H7 (cell line): ENCODE data around the gene SUPT7L. TPM values are rescaled to one million over a fixed set of nuclear protein-coding genes. Genes with fewer than 3 reads are reported as not detected.

ENCODE experiments used
- DNase-seq: peaks from one replicate; pipeline ENCODE4 v3.0.0; 2012
- H3K27me3 ChIP-seq: 2 replicates; pipeline ENCODE4 v1.6.0; 2011; ENCODE audit warnings: mild to moderate bottlenecking, low read length; ENCODE audit not compliant: control insufficient read depth, insufficient read depth
- H3K36me3 ChIP-seq: replicated peaks from 2 replicates; pipeline ENCODE4 v1.5.1; 2011; ENCODE audit warnings: low read length; ENCODE audit not compliant: control insufficient read depth, insufficient read depth
- H3K4me3 ChIP-seq: 2 replicates; pipeline ENCODE4 v1.5.1; 2011; ENCODE audit warnings: low read depth, mild to moderate bottlenecking, control low read depth, low read length, moderate library complexity; ENCODE audit not compliant: insufficient read depth
- total RNA-seq: library from RNA; depleted of rRNA; stranded (reverse); fragments of >200 nt; shearing (Covaris generic); gene quantifications from 2 replicates; pipeline ENCODE4 v1.2.3, GENCODE V29; 2014; rRNA removed

SUPT7L gene, protein sequence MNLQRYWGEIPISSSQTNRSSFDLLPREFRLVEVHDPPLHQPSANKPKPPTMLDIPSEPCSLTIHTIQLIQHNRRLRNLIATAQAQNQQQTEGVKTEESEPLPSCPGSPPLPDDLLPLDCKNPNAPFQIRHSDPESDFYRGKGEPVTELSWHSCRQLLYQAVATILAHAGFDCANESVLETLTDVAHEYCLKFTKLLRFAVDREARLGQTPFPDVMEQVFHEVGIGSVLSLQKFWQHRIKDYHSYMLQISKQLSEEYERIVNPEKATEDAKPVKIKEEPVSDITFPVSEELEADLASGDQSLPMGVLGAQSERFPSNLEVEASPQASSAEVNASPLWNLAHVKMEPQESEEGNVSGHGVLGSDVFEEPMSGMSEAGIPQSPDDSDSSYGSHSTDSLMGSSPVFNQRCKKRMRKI
- total RNA-seq: 26.6 and 29.3 TPM in 2 replicates

GRCh38 chr2:27663285-27664153 is at the start of gene SUPT7L, which contains the start of gene SLC4A1AP:
SUPT7L (minus strand) TSS chr2:27663614; CDS start chr2:27662192, 1,422 bp downstream.
SLC4A1AP (plus strand) TSS chr2:27663889; CDS start chr2:27663915, 26 bp downstream.
- Histone ChIP-seq H3K4me3 (peak within 1 kb of the TSS; percentile 88), H3K27me3 (no peaks in the 10 kb centered on the region), H3K36me3 (peaks cover 4% of the 10 kb centered on the region)
- peak; percentile 82 for DNase-seq

- Histone ChIP-seq H3K36me3 (no peaks in the 10 kb centered on the region), H3K27me3 (peaks cover 15% of the 10 kb centered on the region), H3K4me3 (no peak overlapping the region)
- DNase-seq: no peak
These were observed 49.8 kb upstream of the SUPT7L start for GRCh38 chr2:27713201-27713600.

DNA sequence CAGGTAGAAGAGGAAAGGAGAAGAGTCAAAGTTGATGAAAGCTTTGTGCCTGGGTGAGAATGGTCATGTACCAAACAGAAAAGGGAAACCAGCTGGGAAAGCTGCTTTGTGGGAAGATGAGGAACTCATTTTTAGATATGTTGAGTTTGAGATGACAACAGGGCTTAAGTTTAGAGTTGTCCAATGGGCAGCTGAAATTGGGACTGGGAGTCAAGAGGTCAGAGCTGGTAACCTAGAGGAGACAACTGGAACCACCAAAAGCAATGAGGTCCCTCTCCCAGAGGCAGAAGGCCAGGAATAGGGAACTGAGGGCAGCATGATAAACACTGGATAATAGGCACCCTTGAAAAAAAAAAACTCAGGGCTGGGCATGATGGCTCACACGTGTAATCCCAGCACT is 49.1 kb upstream of the SUPT7L start:
- H3K27me3 ChIP-seq: peaks cover 15% of the 10 kb centered on the region
- H3K4me3 ChIP-seq: no peak overlapping the region
- no peak for DNase-seq
- H3K36me3 ChIP-seq: no peaks in the 10 kb centered on the region

DNA sequence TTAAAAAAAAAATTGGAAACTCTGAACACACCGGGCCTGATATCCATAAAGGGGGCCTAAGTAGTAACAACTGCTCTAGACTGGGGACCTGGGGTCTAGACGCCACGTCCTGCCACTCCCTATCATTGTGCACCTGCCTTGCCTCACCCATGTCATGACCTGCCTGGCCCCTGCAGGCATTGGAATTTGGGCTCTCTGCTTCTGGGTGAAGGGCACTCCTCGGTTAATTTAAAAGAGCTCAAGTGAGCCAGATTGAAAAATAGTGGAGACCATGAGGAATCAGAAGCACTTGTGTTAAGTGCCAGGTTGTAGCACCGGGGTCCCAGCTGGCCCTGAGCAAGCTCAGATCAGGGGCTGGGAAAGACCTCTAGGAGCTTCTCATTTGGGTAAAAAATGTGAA is 48.4 kb upstream of the SUPT7L start:
- H3K27me3 ChIP-seq: peaks cover 13% of the 10 kb centered on the region
- H3K36me3 ChIP-seq: no peaks in the 10 kb centered on the region
- H3K4me3 ChIP-seq: no peak overlapping the region
- no peak for DNase-seq

- peaks cover 6% of the 10 kb centered on the region; the same call in 1 of the 2 replicates for H3K27me3 ChIP-seq
- no peak overlapping the region for H3K4me3 ChIP-seq
- no peaks in the 10 kb centered on the region for H3K36me3 ChIP-seq
- DNase-seq: no peak
These were observed 47.4 kb upstream of the SUPT7L start for GRCh38 chr2:27710640-27711430.

DNA sequence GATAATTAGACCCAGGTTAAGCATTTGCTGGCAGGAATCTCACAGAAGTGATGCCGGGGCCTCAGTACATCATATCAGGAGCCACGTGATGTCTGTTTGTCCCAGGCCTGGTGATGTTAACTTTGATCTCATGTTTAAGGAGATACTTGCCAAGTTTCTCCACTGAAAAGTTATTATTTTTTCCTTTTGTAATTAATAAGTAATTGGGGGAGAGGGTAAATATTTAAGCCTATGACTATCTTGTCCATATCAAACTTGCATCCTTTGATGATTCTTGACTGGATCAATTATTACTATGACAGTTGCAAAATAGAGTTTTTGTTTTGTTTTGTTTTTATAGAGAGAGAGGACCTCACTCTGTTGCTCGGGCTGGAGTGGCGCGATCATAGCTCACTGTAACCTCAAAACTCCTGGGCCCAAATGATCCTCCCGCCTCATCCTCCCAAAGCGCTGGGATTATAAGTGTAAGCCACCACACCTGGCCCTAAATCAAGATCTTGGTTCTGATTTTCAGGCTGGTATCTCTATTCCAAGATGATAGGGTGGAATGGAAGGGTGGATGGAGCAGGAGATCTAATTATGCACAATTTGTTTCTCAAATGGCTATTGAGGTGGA is 46.7 kb upstream of the SUPT7L start:
- Histone ChIP-seq H3K36me3 (no peaks in the 10 kb centered on the region), H3K4me3 (no peak overlapping the region), H3K27me3 (peaks cover 4% of the 10 kb centered on the region; the same call in 1 of the 2 replicates)
- DNase-seq: no peak

- Histone ChIP-seq H3K27me3 (no peaks in the 10 kb centered on the region; the same call in 1 of the 2 replicates), H3K36me3 (no peaks in the 10 kb centered on the region), H3K4me3 (no peak overlapping the region)
- no peak for DNase-seq
These were observed 45.9 kb upstream of the SUPT7L start for GRCh38 chr2:27709326-27709725.

DNA sequence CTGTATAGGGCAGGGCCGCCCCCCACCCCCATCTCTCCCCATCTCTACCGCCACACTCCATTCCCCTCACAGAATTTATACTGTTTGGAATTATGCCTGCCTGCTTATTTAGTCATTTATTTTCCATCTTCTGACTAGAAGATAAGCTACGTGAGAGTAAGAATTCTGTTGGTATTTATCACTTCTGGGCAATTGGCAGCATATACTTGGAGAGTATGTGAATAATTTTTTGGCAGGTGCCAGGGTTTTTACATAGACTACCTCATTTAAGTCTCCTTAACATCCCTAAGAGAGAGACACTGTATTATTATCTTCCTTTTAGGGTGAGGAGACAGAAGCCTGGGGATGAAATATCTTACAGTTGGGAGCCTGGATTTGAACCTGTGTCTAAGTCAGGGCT is 45.3 kb upstream of the SUPT7L start:
- no peak for DNase-seq
- H3K4me3 ChIP-seq: no peak overlapping the region
- no peaks in the 10 kb centered on the region; the same call in 1 of the 2 replicates for H3K27me3 ChIP-seq
- no peaks in the 10 kb centered on the region for H3K36me3 ChIP-seq

DNA sequence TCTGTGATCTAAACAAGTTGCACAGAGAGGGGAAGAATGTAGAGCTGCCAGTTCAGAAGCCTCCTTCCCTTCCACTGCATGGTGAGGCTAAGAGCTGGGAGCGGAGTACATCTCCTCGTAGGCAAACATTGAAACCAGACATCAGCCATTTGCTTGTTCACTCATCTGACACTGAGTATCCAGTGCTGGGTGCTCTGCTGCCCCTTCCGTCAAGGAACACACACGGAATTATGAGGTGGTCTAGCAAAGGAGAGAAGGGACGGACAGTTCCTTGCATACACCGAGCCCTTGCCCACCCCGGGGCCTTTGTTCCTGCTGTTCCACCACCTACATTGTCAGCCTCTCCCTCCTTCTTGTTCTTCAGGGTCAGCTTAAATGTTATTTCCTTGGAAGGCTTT is 44.8 kb upstream of the SUPT7L start:
- H3K36me3 ChIP-seq: no peaks in the 10 kb centered on the region
- H3K27me3 ChIP-seq: no peaks in the 10 kb centered on the region; the same call in 1 of the 2 replicates
- no peak overlapping the region for H3K4me3 ChIP-seq
- DNase-seq: no peak

GRCh38 chr2:27707462-27708256 is 44.2 kb upstream of the SUPT7L start:
- DNase-seq: no peak

DNA sequence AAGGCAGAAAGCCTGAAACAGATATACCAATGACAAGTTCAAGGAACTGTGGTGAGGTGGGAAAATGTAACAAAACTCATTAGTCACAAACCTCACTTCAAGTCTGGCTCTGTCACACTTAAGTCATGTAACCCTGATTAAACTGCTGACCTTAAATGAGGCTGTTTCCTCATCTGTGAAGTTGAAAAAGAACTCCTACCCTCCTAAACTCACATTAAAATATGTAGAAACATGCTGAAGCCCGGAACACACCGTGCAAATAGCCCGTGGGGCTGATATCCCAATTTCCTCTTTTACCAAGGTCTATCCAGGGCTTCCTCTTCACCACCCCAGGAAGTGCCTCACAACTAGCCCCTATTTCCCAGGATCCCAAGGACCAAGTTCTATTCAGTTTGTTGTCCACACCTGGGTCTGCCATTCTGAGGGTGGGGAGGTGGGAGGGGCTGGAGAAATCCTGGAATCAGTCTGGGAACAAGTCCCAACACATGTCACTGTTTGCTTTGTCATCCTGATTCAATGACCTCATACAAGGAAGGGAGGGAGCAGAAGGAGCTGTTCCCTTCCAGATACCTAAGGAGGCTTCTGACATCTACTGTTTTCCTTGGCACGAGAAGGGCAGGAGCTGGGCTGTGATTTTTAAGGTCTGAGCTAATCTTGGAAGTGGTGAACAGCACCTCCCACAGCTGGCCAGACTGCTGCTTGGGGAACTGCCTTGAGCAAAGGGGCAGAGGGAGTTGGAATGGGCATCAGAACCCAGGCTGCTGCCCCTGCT is 42.6 kb upstream of the SUPT7L start:
- Histone ChIP-seq H3K36me3 (no peaks in the 10 kb centered on the region), H3K4me3 (no peak overlapping the region), H3K27me3 (no peaks in the 10 kb centered on the region; the same call in 1 of the 2 replicates)
- DNase-seq: no peak

More at GRCh38 chr2:27707462-27708256, 44.2 kb upstream of the SUPT7L start:
- Histone ChIP-seq H3K36me3 (no peaks in the 10 kb centered on the region), H3K4me3 (no peak overlapping the region), H3K27me3 (no peaks in the 10 kb centered on the region; the same call in 1 of the 2 replicates)

- Histone ChIP-seq H3K36me3 (no peaks in the 10 kb centered on the region), H3K4me3 (no peak overlapping the region), H3K27me3 (no peaks in the 10 kb centered on the region)
- no peak for DNase-seq
These were observed 41.0 kb upstream of the SUPT7L start for GRCh38 chr2:27704342-27704876.
